ENCODE data around the gene LSM8.
"Not testable (repeated sequence)": the region's sequence is repeated elsewhere in the genome, so short reads cannot be mapped to it uniquely, and the experiment has no call there.

The LSM8 gene

GRCh38 chr7:118183786-118184564, at the start of gene LSM8:
Gene LSM8, plus strand, starts transcription at chr7:118184164. Its CDS starts 60 bp downstream, at chr7:118184224.
- peak; percentile 96 for DNase-seq (ENCODE audit: low read depth)

- DNase-seq (ENCODE audit: low read depth): not testable (repeated sequence)
Observed at GRCh38 chr7:118134420-118134819, 49.5 kb upstream of the LSM8 start.

GRCh38 chr7:118140468-118140867, 43.5 kb upstream of the LSM8 start:
- DNase-seq (ENCODE audit: low read depth): no peak

DNA sequence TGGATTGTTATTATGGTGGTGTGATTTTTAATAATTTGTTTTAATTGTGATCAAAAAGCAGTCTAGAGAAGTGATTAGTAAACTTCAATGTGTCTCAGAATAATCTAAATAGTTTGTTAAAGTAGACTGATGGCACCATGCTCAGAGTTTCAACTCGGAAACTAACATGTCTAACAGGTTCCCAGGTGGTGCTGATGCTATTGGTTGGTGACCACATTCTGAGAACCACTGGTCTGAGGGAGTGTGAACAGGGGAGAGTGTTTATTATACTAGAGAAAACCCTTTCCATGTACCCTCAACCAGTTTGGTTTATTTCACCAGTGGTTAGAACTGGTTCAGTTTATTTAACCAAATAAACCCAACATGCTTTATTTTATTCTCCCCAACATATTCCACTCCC, 42.0 kb upstream of the LSM8 start:
- DNase-seq (ENCODE audit: low read depth): no peak

- DNase-seq (ENCODE audit: low read depth): no peak
Observed at GRCh38 chr7:118148930-118149329, 35.0 kb upstream of the LSM8 start.

GRCh38 chr7:118149394-118149793, 34.6 kb upstream of the LSM8 start:
- no peak for DNase-seq (ENCODE audit: low read depth)

- DNase-seq (ENCODE audit: low read depth): no peak
Observed at GRCh38 chr7:118151671-118152070, 32.3 kb upstream of the LSM8 start.

GRCh38 chr7:118152149-118152548, 31.8 kb upstream of the LSM8 start:
- no peak for DNase-seq (ENCODE audit: low read depth)

DNA sequence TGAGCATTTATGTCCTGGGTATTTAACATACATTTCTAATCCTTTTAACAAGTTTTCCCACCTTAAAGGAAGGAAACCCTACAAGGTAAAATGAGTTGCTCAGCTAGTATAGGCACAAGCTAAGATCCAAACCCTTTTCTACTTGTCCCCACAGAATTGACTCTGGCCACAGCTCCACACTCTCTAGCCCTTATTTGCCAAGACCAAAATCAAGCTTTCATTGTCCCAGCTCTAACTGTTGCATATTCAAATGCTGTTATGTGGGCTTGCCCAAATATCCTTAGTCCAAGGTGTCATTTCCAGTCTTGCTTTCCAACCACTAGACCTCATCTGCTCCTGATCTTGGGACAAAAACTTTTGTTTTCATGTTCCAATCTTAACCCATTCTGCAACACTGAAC, 31.3 kb upstream of the LSM8 start:
- DNase-seq (ENCODE audit: low read depth): no peak

- DNase-seq (ENCODE audit: low read depth): no peak
Observed at GRCh38 chr7:118153551-118154177, 30.3 kb upstream of the LSM8 start.

DNA sequence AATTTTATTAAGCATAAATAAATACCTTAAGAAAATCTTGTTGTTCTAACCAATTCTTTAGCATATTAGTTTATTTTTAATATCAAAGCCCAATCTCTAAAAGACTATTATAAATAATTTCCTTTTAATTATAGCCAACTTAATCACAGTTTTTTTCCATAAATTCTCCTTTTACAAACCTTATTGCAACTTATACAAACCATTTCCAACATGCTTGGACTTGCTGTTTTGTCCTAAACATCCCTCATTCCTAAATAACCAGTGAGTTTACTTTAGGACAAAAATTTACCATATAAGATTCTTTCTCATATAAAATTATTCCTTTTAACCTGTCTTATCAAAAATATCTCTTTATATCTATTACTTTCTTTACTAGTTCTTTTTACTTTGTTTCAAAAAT, 25.2 kb upstream of the LSM8 start:
- DNase-seq (ENCODE audit: low read depth): no peak

DNA sequence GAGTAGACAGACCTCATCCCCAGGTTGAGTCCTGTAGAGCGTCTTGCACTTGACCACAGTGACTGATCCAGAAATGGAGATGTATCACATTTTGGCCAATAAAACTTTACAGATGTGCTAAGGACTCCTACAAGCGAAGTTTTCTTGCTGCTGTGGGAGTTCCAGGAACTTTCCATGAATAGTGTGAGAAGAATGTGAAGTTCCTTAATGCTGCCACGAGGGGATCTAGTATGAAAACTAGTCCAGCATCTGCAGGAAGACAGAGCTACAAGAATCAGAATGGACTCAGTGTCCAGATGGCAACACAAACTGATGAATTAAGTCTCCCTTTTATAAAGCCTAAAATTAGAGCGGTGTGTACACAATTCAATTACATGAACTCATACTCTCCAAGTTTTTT, 14.8 kb upstream of the LSM8 start:
- no peak for DNase-seq (ENCODE audit: low read depth)

GRCh38 chr7:118175740-118176139, 8.2 kb upstream of the LSM8 start:
- no peak for DNase-seq (ENCODE audit: low read depth)

DNA sequence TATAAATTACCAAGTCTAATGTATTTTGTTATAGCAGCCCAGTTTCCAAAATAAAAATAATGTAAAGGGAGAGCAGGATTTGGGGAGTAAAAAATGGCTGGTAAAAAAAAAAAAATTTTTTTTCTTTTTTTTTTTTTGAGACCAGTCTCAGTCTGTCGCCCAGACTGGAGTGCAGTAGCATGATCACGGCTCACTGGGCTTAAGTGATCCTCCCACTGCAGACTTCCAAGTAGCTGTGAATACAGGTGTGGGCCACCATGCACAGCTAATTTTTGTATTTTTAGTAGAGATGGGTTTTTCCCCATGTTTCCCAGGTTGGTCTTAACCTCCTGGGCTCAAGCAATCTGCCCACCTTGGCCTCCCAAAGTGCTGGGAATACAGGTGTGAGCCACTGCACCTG, 4.8 kb upstream of the LSM8 start:
- no peak for DNase-seq (ENCODE audit: low read depth)

DNA sequence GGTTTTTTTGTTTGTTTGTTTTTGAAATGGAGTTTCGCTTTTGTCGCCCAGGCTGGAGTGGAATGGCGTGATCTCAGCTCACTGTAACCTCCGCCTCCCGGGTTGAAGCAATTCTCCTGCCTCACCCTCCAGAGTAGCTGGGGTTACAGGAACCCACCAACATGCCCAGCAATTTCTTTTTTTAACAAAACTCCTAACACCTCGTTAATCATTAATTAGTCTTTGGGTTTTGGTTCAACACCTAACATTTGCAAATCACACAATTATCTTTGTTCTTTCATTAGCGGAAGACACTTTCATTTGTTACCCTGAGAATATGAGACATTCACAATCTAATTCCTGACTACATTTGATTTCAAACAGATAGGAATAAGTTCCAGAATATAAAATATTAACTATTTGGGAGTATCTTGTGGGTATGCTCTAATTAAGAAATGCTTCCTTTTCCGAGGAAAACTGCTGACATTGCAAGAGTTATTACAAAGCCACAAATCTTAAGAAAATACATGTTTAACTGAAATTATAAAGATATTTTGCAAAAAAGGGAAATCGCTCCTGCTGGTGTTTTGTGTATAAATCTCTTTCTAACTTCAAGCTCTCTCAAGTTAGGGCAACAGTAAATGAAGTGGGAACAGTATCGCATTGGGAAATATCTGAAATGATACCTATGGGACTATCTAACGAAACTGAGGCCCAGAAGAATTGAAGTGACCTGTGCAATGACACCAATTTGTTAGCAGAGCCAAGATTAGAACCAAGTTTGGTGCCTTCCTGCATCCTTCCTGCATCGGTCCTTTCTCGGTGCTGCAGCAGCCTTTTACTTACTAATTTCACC, 1.2 kb upstream of the LSM8 start:
- no peak for DNase-seq (ENCODE audit: low read depth)

DNA sequence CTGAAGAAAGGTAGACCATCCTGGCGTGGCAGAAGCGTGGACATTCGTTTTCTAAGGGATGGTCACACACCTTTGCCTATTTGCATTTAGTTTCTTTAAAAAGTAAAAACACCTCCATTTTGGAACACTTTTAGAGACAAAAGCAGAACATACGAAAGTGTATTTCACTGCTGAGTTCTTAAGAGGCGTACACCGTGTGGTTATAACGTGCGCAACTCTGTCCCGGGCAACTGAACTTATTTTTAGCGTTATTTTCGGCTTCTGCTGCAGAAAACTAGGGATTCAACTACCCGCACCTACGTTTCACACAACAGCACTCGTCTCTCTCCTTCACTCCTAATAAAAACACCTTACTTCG, 557 bp upstream of the LSM8 start:
- DNase-seq (ENCODE audit: low read depth): no peak

DNA sequence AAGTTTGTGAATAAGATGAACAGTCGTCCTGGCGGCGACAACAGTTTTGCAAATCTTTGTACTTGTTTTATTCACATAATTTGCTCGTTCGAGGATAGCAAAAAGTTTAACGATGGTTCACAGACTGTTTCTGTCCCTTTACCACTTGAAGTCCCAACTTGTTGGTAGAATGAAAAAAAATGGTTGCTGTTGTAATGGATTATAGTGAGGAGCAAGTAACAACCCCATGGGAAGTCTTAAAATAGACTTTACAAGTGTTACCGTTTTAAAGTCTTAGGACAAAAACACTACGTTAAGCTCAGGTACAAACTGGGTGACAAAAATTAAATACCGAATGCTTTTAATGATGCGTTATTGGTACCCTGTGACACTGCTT, 589 bp downstream of the LSM8 start:
- no peak for DNase-seq (ENCODE audit: low read depth)

DNA sequence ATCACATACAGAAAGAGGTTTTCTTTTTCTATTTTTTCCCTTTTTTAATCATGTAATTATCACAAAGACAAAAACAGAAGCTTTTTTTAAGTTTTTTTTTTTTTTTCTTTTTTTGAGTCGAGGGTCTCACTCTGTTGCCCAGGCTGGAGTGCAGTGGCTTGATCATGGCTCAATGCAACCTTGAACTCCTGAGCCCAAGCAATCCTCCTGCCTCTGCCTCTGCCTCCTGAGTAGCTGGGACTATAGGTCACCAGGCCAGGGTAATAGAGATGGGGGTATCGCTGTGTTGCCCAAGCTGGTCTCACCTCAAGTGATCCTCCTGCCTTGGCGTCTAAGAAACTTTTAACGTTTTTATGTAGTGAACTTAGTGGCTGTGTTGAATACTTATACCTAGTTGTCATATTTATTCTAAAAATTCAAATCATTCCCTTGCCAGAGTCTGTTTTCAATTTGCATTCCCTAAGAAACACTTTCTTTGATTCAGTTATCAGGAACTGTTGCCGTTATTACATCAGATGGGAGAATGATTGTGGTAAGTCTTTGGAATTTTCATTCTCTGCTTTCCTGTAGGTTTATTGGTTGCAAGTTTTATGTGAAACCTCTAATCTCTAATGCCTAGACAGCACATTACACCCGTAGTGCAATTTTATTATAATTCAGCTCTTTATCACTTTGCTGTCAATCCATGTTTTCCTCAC, 1.3 kb downstream of the LSM8 start:
- DNase-seq (ENCODE audit: low read depth): no peak

DNA sequence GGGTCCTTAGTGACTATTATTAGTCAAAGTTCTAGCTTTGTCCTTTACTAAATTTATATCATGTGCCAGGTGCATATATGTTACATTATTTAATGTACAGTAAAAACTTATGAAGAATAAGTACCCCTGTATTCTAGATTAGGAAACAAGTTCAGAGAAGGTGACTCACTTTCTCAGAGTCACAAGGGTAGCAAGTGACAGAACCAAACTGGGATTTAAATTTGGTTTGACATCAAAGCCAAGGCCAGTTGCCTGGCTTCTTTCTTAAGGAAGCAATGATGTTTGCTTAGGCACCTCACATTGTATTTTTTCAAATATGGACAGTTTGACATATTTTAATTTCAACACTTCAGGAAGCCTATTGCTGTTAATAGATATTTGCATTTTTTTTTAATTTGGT, 2.5 kb downstream of the LSM8 start:
- DNase-seq (ENCODE audit: low read depth): no peak

GRCh38 chr7:118194571-118194970, 10.6 kb downstream of the LSM8 start:
- no peak for DNase-seq (ENCODE audit: low read depth)

DNA sequence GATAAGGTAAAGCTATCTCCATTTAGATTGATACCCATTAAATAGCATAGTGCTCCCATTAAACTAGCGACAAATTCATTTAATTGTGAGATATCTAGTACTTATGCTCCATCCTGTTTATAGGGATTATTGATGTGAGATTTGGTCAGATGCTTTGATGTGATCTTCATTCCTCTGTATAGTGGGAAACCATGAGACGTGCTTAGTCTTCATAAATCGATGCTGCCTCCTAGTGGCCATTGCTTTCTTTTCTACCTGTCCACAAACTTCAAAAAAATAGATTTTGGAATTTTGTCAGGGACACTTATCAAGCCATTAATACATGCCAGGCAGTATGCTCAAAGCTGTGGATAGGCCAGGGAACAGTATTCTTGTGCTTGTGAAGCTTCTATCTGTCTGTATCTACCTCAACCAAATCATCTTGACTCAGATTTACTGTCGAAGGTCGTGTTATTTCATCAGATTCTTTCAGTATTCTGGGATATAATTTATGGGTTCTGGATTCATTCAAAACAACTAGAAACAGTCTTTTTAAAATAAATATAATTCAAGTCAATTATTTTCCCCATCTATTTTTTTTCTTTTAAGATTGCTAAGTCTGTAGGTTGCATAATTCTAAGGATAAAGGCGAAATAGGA, 12.0 kb downstream of the LSM8 start:
- peak; percentile 31 for DNase-seq (ENCODE audit: low read depth)

DNA sequence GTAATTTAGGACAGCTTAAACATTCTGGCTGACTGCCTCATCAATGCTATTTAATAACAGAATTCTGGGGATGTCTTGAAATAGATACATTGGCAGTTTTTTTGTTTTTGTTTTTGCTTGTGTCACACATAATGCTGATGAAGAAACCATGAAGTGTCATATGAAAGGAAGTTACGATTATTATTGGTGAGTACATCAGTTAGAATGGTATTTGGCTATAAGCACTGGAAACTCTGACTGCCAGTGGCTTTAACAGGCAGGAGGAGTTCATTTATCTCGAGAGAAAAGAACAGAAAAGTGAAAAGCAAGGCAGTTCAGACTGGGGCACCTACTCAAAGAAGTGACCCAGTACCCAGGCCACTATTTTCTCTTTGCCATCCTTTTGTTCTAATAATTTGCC, 18.1 kb downstream of the LSM8 start:
- DNase-seq (ENCODE audit: low read depth): no peak
